ENCODE data around the gene RRBP1. TPM values are rescaled to one million over a fixed set of nuclear protein-coding genes. Genes with fewer than 3 reads are reported as not detected.

Gene RRBP1
- total RNA-seq, 1 experiment from 2014 or later: 45.3 TPM

DNA sequence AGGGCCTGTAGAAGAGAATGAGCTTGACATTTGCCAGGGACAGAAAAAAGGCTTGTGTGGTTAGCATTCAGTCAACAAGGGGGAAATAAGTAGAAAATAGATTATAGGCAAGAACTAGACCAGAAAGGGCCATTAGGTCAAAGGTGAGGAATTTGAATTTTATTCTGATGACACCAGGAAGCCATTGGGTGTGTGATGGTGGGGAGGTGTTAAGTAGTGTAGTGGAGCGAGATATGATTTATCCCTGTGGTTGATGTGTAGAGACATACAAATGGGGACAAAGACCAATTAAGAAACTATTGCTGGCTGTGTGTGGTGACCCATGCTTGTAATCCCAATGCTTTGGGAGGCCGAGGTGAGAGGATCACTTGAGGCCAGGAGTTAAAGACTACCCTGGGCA is 101.1 kb downstream of the RRBP1 start:
- H3K27me3 Mint-ChIP-seq (ENCODE audit: unreplicated experiment): no peaks in the 10 kb centered on the region
- BruUV-seq (replicated peaks): no TSS peak
- intact Hi-C loops (cut with micrococcal nuclease; ENCODE audit: unreplicated experiment): no loop called here
- TF ChIP-seq, protein P1, sequence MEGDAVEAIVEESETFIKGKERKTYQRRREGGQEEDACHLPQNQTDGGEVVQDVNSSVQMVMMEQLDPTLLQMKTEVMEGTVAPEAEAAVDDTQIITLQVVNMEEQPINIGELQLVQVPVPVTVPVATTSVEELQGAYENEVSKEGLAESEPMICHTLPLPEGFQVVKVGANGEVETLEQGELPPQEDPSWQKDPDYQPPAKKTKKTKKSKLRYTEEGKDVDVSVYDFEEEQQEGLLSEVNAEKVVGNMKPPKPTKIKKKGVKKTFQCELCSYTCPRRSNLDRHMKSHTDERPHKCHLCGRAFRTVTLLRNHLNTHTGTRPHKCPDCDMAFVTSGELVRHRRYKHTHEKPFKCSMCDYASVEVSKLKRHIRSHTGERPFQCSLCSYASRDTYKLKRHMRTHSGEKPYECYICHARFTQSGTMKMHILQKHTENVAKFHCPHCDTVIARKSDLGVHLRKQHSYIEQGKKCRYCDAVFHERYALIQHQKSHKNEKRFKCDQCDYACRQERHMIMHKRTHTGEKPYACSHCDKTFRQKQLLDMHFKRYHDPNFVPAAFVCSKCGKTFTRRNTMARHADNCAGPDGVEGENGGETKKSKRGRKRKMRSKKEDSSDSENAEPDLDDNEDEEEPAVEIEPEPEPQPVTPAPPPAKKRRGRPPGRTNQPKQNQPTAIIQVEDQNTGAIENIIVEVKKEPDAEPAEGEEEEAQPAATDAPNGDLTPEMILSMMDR (IDR thresholded peaks at IDR 0.05; ENCODE audit: unreplicated experiment): no peak
- no peaks in the 10 kb centered on the region for H3K9me3 Mint-ChIP-seq (ENCODE audit: low read depth, unreplicated experiment)
- H3K4me1 Mint-ChIP-seq (ENCODE audit: low read depth, unreplicated experiment): peaks cover 25% of the 10 kb centered on the region
- H3K4me3 Mint-ChIP-seq (ENCODE audit: low read depth, unreplicated experiment): no peak overlapping the region
- H3K27ac Mint-ChIP-seq (ENCODE audit: unreplicated experiment): no peak overlapping the region
- CTCF ChIA-PET: interaction anchor here (0.7 kb wide), 1 partner anchor 26 kb away, joined by 3 read pairs; no protein-coding TSS in a partner anchor
- DNase-seq: no peak
- H3K36me3 Mint-ChIP-seq (ENCODE audit: insufficient read depth, unreplicated experiment): peaks cover 9% of the 10 kb centered on the region

DNA sequence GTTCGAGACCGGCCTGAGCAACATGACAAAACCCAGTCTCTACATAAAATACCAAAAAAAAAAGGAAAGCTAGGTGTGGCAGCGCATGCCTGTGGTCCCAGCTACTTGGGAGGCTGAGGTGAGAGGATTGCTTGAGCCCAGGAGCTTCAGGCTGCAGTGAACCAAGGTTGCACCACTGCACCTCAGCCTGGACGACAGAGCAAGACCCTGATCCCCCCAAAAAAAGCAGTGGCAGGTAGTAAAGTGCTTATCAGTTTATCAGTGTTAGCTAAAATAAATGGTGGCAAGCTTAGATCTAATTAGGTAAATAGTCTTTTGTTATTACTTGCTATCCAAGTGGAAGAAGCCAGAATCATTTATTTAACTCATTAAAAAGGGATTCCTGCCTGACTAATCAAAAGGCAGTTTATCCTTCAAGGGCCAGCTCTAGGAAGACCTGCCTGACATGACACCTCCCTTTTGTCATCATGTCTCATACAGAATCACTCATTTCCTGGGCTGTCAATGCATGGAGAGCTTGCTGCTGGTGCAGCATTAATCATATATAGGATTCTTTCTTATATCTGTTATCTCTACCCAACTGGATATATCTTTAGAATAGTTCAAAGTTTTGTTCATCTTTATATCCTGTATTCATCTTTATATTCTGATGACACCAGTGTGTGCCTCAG is 102.5 kb downstream of the RRBP1 start:
- Mint-ChIP-seq H3K36me3 (ENCODE audit: insufficient read depth, unreplicated experiment) (peaks cover 4% of the 10 kb centered on the region), H3K9me3 (ENCODE audit: low read depth, unreplicated experiment) (no peaks in the 10 kb centered on the region), H3K4me3 (ENCODE audit: low read depth, unreplicated experiment) (no peak overlapping the region), H3K4me1 (ENCODE audit: low read depth, unreplicated experiment) (peaks cover 16% of the 10 kb centered on the region), H3K27me3 (ENCODE audit: unreplicated experiment) (no peaks in the 10 kb centered on the region), H3K27ac (ENCODE audit: unreplicated experiment) (no peak overlapping the region)
- CTCF ChIA-PET: no interaction called here
- intact Hi-C loops (cut with micrococcal nuclease; ENCODE audit: unreplicated experiment): no loop called here
- no peak for DNase-seq
- TF ChIP-seq, protein P1 (IDR thresholded peaks at IDR 0.05; ENCODE audit: unreplicated experiment): no peak
- no TSS peak for BruUV-seq (replicated peaks)

DNA sequence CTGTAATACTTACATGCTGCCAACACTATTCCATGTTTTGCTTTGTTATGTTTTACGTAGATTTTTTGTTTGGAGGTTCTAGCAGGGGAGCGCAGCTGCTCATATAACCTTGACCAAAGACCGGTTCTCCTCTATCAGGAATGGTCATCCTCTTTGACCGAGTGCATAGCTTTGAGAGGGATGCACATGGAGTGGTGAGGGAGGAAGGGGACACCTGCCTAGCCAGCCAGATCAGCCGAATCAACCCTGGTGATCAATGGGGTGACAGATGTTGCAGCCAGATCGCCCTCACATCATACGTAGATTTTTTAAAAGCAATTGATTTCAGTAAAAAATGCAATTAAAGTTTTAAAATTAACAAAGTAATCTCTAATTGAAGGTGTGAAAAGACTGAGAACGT is 105.8 kb downstream of the RRBP1 start:
- no TSS peak for BruUV-seq (replicated peaks)
- Mint-ChIP-seq H3K9me3 (ENCODE audit: low read depth, unreplicated experiment) (no peaks in the 10 kb centered on the region), H3K27ac (ENCODE audit: unreplicated experiment) (no peak overlapping the region), H3K27me3 (ENCODE audit: unreplicated experiment) (no peaks in the 10 kb centered on the region), H3K4me3 (ENCODE audit: low read depth, unreplicated experiment) (no peak overlapping the region), H3K4me1 (ENCODE audit: low read depth, unreplicated experiment) (peaks cover 14% of the 10 kb centered on the region), H3K36me3 (ENCODE audit: insufficient read depth, unreplicated experiment) (peaks cover 5% of the 10 kb centered on the region)
- TF ChIP-seq, protein P1 (IDR thresholded peaks at IDR 0.05; ENCODE audit: unreplicated experiment): no peak
- no peak for DNase-seq
- CTCF ChIA-PET: no interaction called here
- intact Hi-C loops (cut with micrococcal nuclease; ENCODE audit: unreplicated experiment): no loop called here

DNA sequence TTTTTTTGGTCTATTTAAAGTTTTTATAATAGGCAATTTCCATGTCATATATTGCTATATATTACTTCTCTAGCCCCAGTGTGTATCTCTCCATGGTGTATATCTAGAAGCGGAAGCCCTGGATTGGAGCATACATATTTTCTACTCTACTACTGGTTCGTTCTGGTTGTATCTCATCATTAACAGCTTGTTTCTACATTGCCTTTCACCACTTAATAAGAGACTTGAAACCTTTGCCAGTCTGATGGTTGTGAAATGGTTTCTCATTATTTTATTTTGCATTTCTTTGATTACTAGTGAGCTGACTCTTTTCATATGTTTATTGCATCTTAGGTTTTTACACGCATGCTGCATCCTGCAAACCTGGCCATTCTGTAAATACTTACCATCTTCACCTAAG is 108.6 kb downstream of the RRBP1 start:
- BruUV-seq (replicated peaks): no TSS peak
- H3K27ac Mint-ChIP-seq (ENCODE audit: unreplicated experiment): no peak overlapping the region
- no peaks in the 10 kb centered on the region for H3K4me1 Mint-ChIP-seq (ENCODE audit: low read depth, unreplicated experiment)
- intact Hi-C loops (cut with micrococcal nuclease; ENCODE audit: unreplicated experiment): loop anchor here (5.0 kb wide), 1 partner anchor 36 kb away; no protein-coding TSS in a partner anchor
- H3K4me3 Mint-ChIP-seq (ENCODE audit: low read depth, unreplicated experiment): no peak overlapping the region
- no peaks in the 10 kb centered on the region for H3K27me3 Mint-ChIP-seq (ENCODE audit: unreplicated experiment)
- TF ChIP-seq, protein P1 (IDR thresholded peaks at IDR 0.05; ENCODE audit: unreplicated experiment): no peak
- peaks cover 26% of the 10 kb centered on the region for H3K36me3 Mint-ChIP-seq (ENCODE audit: insufficient read depth, unreplicated experiment)
- DNase-seq: no peak
- CTCF ChIA-PET: interaction anchor here (0.6 kb wide), 1 partner anchor 758 kb away, joined by 3 read pairs; no protein-coding TSS in a partner anchor
- H3K9me3 Mint-ChIP-seq (ENCODE audit: low read depth, unreplicated experiment): no peaks in the 10 kb centered on the region

All from Calu3 (cell line).